GM23338 (cell line): ENCODE measurements around the gene PTTG1IP. TPM values are rescaled to one million over a fixed set of nuclear protein-coding genes. Genes with fewer than 3 reads are reported as not detected.

Source experiments
- ATAC-seq: fragments of 200-7000 bp; cut with Tn5 transposase; 3 replicates; pipeline ENCODE4 v1.9.1; 2020
- DNase-seq: peaks from one replicate; pipeline ENCODE4 v3.0.0-alpha.2; 2015; ENCODE audit warnings: low spot score
- H2AFZ ChIP-seq: fragments of 200-600 bp; sonication (generic); 2 replicates; pipeline ENCODE4 v1.8.0; 2016; ENCODE audit warnings: antibody characterized with exemption, mild to moderate bottlenecking, moderate library complexity
- H3F3A ChIP-seq: fragments of 200-600 bp; sonication (generic); replicated peaks from 2 replicates; pipeline ENCODE4 v1.8.0; 2017; ENCODE audit warnings: antibody characterized with exemption, mixed run types, low read depth
- H3K27ac ChIP-seq: fragments of 200-600 bp; sonication (generic); 2 replicates; pipeline ENCODE4 v1.6.1; 2016; ENCODE audit warnings: low read depth
- H3K27me3 ChIP-seq: fragments of 200-600 bp; sonication (generic); 2 replicates; pipeline ENCODE4 v1.8.0; 2016; ENCODE audit warnings: mild to moderate bottlenecking, mixed run types, moderate library complexity; ENCODE audit not compliant: insufficient read depth
- H3K36me3 ChIP-seq: fragments of 200-600 bp; sonication (generic); 2 replicates; pipeline ENCODE4 v1.8.0; 2016; ENCODE audit warnings: mild to moderate bottlenecking; ENCODE audit not compliant: insufficient read depth
- H3K4me1 ChIP-seq: fragments of 200-600 bp; sonication (generic); 2 replicates; pipeline ENCODE4 v1.8.0; 2016; ENCODE audit warnings: mild to moderate bottlenecking, moderate library complexity; ENCODE audit not compliant: insufficient read depth
- H3K4me2 ChIP-seq: fragments of 200-600 bp; sonication (generic); 2 replicates; pipeline ENCODE4 v1.7.1; 2017; ENCODE audit warnings: mixed run types
- H3K4me3 ChIP-seq: fragments of 200-600 bp; sonication (generic); 2 replicates; pipeline ENCODE4 v1.6.1; 2016; ENCODE audit warnings: mixed run types
- H3K79me2 ChIP-seq: fragments of 200-600 bp; sonication (generic); replicated peaks from 2 replicates; pipeline ENCODE4 v1.8.0; 2017; ENCODE audit warnings: mild to moderate bottlenecking; ENCODE audit not compliant: insufficient read depth
- H3K9me2 ChIP-seq: fragments of 200-600 bp; sonication (generic); 2 replicates; pipeline ENCODE4 v1.8.0; 2017; ENCODE audit not compliant: insufficient read depth
- H4K20me1 ChIP-seq: fragments of 200-600 bp; sonication (generic); replicated peaks from 2 replicates; pipeline ENCODE4 v1.8.0; 2017; ENCODE audit warnings: mild to moderate bottlenecking; ENCODE audit not compliant: insufficient read depth
- H3K27ac Mint-ChIP-seq: 2 replicates; pipeline ENCODE4 v1.8.0; 2020; ENCODE audit warnings: inconsistent platforms, mild to moderate bottlenecking, moderate library complexity, mixed read lengths
- H3K27me3 Mint-ChIP-seq: 3 replicates; pipeline ENCODE4 v1.8.0; 2022; ENCODE audit warnings: low read depth, mild to moderate bottlenecking, moderate library complexity, mixed read lengths, inconsistent platforms; ENCODE audit not compliant: insufficient read depth, poor library complexity
- H3K36me3 Mint-ChIP-seq: 3 replicates; pipeline ENCODE4 v1.8.0; 2021; ENCODE audit warnings: low read depth, mild to moderate bottlenecking, inconsistent platforms, moderate library complexity, mixed read lengths
- H3K4me1 Mint-ChIP-seq: 3 replicates; pipeline ENCODE4 v1.8.0; 2020; ENCODE audit warnings: mild to moderate bottlenecking, inconsistent platforms, mixed read lengths
- H3K4me3 Mint-ChIP-seq: 3 replicates; pipeline ENCODE4 v1.8.0; 2021; ENCODE audit warnings: moderate library complexity, mild to moderate bottlenecking, inconsistent platforms, mixed read lengths
- H3K9me3 Mint-ChIP-seq: 3 replicates; pipeline ENCODE4 v1.8.0; 2020; ENCODE audit warnings: moderate library complexity, mild to moderate bottlenecking, inconsistent platforms, mixed read lengths
- CREB1 ChIP-seq: fragments of 250-450 bp; sonication (Bioruptor Pico); IDR thresholded peaks from 2 replicates; pipeline ENCODE4 v1.5.0; 2020; ENCODE audit warnings: low read depth, mild to moderate bottlenecking, moderate library complexity
- CTCF ChIP-seq, 2 experiments: fragments of 200-600 bp in 1 of 2; sonication (generic) in 1 of 2; conservative IDR thresholded peaks; 2 replicates each; pipeline versions ENCODE4 v1.5.1 to v1.6.1; 2016 to 2017; ENCODE audit warnings: antibody characterized with exemption in 2 of 2, low read depth in 2 of 2, mild to moderate bottlenecking in 2 of 2, moderate library complexity in 1 of 2
- ETS1 ChIP-seq: IDR thresholded peaks from 2 replicates; pipeline ENCODE4 v1.6.1; 2016; ENCODE audit warnings: antibody characterized with exemption
- EZH2 ChIP-seq: fragments of 200-600 bp; sonication (generic); IDR thresholded peaks from one replicate; pipeline ENCODE4 v1.8.0; 2017; ENCODE audit warnings: antibody characterized with exemption, mild to moderate bottlenecking, low read depth; ENCODE audit not compliant: unreplicated experiment
- EZH2phosphoT487 ChIP-seq: fragments of 200-600 bp; sonication (generic); IDR thresholded peaks from one replicate; pipeline ENCODE4 v1.8.1; 2018; ENCODE audit warnings: antibody characterized with exemption; ENCODE audit not compliant: unreplicated experiment
- JUNB ChIP-seq: IDR thresholded peaks from one replicate; pipeline ENCODE4 v1.6.1; 2016; ENCODE audit warnings: antibody characterized with exemption; ENCODE audit not compliant: unreplicated experiment
- NANOG ChIP-seq: IDR thresholded peaks from 2 replicates; pipeline ENCODE4 v1.6.1; 2016; ENCODE audit warnings: antibody characterized with exemption, borderline replicate concordance
- POLR2AphosphoS5 ChIP-seq: IDR thresholded peaks from 2 replicates; pipeline ENCODE4 v1.6.1; 2016; ENCODE audit warnings: antibody characterized with exemption, low read depth
- REST ChIP-seq: IDR thresholded peaks from one replicate; pipeline ENCODE4 v1.6.1; 2018; ENCODE audit warnings: antibody characterized with exemption; ENCODE audit not compliant: unreplicated experiment
- STAT1 ChIP-seq: IDR thresholded peaks from one replicate; pipeline ENCODE4 v1.6.1; 2016; ENCODE audit warnings: antibody characterized with exemption; ENCODE audit not compliant: unreplicated experiment
- ZNF114 ChIP-seq: fragments of 250-450 bp; sonication (Bioruptor Pico); IDR thresholded peaks from 2 replicates; pipeline ENCODE4 v1.5.0; 2020; ENCODE audit warnings: mild to moderate bottlenecking, moderate library complexity
- ZNF331 ChIP-seq: fragments of 250-450 bp; sonication (Bioruptor Pico); IDR thresholded peaks from 2 replicates; pipeline ENCODE4 v1.5.0; 2020; ENCODE audit warnings: low read depth, mild to moderate bottlenecking, moderate library complexity
- polyA plus RNA-seq: library from polyadenylated mRNA; unstranded; fragments of >200 nt; fragmentation: Nextera tagmentation; extraction: Ambion mirVana; gene quantifications from 2 replicates; pipeline ENCODE4 v1.2.1, GENCODE V29; 2016
- total RNA-seq: library from RNA; depleted of rRNA; stranded (reverse); fragments of >200 nt; shearing (Covaris generic); gene quantifications from 2 replicates; pipeline ENCODE4 v1.2.3, GENCODE V29; 2014
- TF ChIP-seq, protein P1 (sequence below): fragments of 250-450 bp; sonication (Bioruptor Pico); IDR thresholded peaks from 2 replicates; pipeline ENCODE4 v1.5.0; 2020; ENCODE audit warnings: mild to moderate bottlenecking, moderate library complexity

PTTG1IP gene
- total and polyA plus RNA-seq, 2 experiments from 2014 or later: 99.9 to 172 TPM

GRCh38 chr21:44893278-44893556, 19.7 kb upstream of the PTTG1IP start:
- no peaks in the 10 kb centered on the region for H3K9me3 Mint-ChIP-seq
- Histone ChIP-seq H3K4me1 (no peaks in the 10 kb centered on the region), H3K4me2 (no peak overlapping the region), H4K20me1 (no peaks in the 10 kb centered on the region), H3K4me3 (no peak overlapping the region), H2AFZ (no peak overlapping the region; the same call in 1 of the 2 replicates), H3K79me2 (no peaks in the 10 kb centered on the region), H3K27me3 (no peaks in the 10 kb centered on the region), H3K36me3 (no peaks in the 10 kb centered on the region), H3F3A (no peaks in the 10 kb centered on the region), H3K27ac (no peak overlapping the region), H3K9me2 (no peaks in the 10 kb centered on the region)
- peaks cover 6% of the 10 kb centered on the region for H3K4me1 Mint-ChIP-seq
- no peak for ATAC-seq
- DNase-seq: no peak
- H3K36me3 Mint-ChIP-seq: no peaks in the 10 kb centered on the region
- no peak overlapping the region for H3K27ac Mint-ChIP-seq
- H3K27me3 Mint-ChIP-seq: peaks cover 9% of the 10 kb centered on the region
- TF ChIP-seq NANOG (no peak), ZNF114 (no peak), EZH2phosphoT487 (no peak), CTCF (conservative IDR thresholded peaks at IDR 0.05; ENCODE audit: low read depth in 2 of 2) (no peak), POLR2AphosphoS5 (no peak), EZH2 (no peak), REST (no peak), ZNF331 (CRISPR knock-in tag) (no peak), JUNB (no peak), CREB1 (CRISPR knock-in tag) (no peak), STAT1 (no peak), ETS1 (no peak)
- TF ChIP-seq, protein P1, sequence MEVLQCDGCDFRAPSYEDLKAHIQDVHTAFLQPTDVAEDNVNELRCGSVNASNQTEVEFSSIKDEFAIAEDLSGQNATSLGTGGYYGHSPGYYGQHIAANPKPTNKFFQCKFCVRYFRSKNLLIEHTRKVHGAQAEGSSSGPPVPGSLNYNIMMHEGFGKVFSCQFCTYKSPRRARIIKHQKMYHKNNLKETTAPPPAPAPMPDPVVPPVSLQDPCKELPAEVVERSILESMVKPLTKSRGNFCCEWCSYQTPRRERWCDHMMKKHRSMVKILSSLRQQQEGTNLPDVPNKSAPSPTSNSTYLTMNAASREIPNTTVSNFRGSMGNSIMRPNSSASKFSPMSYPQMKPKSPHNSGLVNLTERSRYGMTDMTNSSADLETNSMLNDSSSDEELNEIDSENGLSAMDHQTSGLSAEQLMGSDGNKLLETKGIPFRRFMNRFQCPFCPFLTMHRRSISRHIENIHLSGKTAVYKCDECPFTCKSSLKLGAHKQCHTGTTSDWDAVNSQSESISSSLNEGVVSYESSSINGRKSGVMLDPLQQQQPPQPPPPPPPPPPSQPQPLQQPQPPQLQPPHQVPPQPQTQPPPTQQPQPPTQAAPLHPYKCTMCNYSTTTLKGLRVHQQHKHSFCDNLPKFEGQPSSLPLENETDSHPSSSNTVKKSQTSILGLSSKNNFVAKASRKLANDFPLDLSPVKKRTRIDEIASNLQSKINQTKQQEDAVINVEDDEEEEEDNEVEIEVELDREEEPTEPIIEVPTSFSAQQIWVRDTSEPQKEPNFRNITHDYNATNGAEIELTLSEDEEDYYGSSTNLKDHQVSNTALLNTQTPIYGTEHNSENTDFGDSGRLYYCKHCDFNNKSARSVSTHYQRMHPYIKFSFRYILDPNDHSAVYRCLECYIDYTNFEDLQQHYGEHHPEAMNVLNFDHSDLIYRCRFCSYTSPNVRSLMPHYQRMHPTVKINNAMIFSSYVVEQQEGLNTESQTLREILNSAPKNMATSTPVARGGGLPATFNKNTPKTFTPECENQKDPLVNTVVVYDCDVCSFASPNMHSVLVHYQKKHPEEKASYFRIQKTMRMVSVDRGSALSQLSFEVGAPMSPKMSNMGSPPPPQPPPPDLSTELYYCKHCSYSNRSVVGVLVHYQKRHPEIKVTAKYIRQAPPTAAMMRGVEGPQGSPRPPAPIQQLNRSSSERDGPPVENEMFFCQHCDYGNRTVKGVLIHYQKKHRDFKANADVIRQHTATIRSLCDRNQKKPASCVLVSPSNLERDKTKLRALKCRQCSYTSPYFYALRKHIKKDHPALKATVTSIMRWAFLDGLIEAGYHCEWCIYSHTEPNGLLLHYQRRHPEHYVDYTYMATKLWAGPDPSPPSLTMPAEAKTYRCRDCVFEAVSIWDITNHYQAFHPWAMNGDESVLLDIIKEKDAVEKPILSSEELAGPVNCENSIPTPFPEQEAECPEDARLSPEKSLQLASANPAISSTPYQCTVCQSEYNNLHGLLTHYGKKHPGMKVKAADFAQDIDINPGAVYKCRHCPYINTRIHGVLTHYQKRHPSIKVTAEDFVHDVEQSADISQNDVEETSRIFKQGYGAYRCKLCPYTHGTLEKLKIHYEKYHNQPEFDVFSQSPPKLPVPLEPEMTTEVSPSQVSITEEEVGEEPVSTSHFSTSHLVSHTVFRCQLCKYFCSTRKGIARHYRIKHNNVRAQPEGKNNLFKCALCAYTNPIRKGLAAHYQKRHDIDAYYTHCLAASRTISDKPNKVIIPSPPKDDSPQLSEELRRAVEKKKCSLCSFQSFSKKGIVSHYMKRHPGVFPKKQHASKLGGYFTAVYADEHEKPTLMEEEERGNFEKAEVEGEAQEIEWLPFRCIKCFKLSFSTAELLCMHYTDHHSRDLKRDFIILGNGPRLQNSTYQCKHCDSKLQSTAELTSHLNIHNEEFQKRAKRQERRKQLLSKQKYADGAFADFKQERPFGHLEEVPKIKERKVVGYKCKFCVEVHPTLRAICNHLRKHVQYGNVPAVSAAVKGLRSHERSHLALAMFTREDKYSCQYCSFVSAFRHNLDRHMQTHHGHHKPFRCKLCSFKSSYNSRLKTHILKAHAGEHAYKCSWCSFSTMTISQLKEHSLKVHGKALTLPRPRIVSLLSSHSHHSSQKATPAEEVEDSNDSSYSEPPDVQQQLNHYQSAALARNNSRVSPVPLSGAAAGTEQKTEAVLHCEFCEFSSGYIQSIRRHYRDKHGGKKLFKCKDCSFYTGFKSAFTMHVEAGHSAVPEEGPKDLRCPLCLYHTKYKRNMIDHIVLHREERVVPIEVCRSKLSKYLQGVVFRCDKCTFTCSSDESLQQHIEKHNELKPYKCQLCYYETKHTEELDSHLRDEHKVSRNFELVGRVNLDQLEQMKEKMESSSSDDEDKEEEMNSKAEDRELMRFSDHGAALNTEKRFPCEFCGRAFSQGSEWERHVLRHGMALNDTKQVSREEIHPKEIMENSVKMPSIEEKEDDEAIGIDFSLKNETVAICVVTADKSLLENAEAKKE (CRISPR knock-in tag): no peak
- no peak overlapping the region for H3K4me3 Mint-ChIP-seq
